ENCODE data around the gene GPR158. TPM values are rescaled to one million over a fixed set of nuclear protein-coding genes. Genes with fewer than 3 reads are reported as not detected.

GPR158 gene
- total and polyA plus RNA-seq, 9 of the 15 experiments (the other 6 are each of a cell fraction or from before 2014, with no cell fraction given) = 4.0 to 7.6 (median 5.0) TPM

DNA sequence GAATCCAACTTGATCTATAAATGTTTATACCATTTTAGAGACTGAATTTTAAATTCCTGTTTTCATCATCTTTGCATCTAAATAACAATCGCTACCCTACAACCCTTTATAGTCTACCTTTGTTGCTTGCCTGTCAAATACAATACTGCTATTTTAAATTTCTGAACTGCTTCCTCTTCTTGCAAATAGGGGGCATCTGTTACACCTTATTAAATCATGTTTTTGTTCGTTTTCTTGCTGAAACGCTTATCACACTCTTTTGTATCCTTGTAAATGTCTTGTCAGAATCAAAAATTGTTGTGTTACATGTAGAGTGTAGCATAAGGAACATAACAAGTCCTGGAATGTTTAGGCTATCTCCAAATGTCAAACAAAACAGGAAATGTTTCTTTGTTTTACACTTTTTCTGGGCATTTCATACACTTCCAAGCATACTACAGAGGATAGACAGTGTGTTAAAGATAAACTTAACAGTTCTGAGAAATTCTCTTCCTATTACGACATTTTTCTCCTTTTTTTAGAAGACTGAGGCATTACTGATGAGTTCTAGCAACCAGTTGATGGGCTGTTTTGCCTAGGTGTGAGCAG is 281.3 kb downstream of the GPR158 start (continued):
- TF ChIP-seq, protein P1, sequence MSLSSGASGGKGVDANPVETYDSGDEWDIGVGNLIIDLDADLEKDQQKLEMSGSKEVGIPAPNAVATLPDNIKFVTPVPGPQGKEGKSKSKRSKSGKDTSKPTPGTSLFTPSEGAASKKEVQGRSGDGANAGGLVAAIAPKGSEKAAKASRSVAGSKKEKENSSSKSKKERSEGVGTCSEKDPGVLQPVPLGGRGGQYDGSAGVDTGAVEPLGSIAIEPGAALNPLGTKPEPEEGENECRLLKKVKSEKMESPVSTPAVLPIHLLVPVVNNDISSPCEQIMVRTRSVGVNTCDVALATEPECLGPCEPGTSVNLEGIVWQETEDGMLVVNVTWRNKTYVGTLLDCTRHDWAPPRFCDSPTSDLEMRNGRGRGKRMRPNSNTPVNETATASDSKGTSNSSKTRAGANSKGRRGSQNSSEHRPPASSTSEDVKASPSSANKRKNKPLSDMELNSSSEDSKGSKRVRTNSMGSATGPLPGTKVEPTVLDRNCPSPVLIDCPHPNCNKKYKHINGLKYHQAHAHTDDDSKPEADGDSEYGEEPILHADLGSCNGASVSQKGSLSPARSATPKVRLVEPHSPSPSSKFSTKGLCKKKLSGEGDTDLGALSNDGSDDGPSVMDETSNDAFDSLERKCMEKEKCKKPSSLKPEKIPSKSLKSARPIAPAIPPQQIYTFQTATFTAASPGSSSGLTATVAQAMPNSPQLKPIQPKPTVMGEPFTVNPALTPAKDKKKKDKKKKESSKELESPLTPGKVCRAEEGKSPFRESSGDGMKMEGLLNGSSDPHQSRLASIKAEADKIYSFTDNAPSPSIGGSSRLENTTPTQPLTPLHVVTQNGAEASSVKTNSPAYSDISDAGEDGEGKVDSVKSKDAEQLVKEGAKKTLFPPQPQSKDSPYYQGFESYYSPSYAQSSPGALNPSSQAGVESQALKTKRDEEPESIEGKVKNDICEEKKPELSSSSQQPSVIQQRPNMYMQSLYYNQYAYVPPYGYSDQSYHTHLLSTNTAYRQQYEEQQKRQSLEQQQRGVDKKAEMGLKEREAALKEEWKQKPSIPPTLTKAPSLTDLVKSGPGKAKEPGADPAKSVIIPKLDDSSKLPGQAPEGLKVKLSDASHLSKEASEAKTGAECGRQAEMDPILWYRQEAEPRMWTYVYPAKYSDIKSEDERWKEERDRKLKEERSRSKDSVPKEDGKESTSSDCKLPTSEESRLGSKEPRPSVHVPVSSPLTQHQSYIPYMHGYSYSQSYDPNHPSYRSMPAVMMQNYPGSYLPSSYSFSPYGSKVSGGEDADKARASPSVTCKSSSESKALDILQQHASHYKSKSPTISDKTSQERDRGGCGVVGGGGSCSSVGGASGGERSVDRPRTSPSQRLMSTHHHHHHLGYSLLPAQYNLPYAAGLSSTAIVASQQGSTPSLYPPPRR (CRISPR knock-in tag; IDR thresholded peaks at IDR 0.05; ENCODE audit: borderline replicate concordance) = no peak
- TF ChIP-seq POLR2H (tag; IDR thresholded peaks at IDR 0.05; ENCODE audit: low read depth) = no peak
- TF ChIP-seq SAFB2 (IDR thresholded peaks at IDR 0.05; ENCODE audit: borderline replicate concordance, low read depth, low read length, severe bottlenecking) = no peak
- TF ChIP-seq ZNF551 (CRISPR knock-in tag; IDR thresholded peaks at IDR 0.05) = no peak
- TF ChIP-seq CC2D1A (IDR thresholded peaks at IDR 0.05) = no peak
- TF ChIP-seq FUS (optimal IDR thresholded peaks at IDR 0.05; ENCODE audit: low read depth, low read length) = no peak
- no peak for TF ChIP-seq ZNF79 (CRISPR knock-in tag; IDR thresholded peaks at IDR 0.05; ENCODE audit: low read depth)
- no peak for TF ChIP-seq KAT8 (IDR thresholded peaks at IDR 0.05; ENCODE audit: low read depth)
- TF ChIP-seq ETV6 (IDR thresholded peaks at IDR 0.05; ENCODE audit: borderline replicate concordance in 1 of 2, low read depth in 2 of 2, low read length in 1 of 2) = no peak
- TF ChIP-seq ETV6 (CRISPR knock-in tag; IDR thresholded peaks at IDR 0.05; ENCODE audit: borderline replicate concordance) = no peak
- TF ChIP-seq BRD9 (IDR thresholded peaks at IDR 0.05; ENCODE audit: low read depth, partially characterized antibody) = peak; percentile 71
- no peak for TF ChIP-seq PHF20 (IDR thresholded peaks at IDR 0.05; ENCODE audit: partially characterized antibody)
- TF ChIP-seq ZNF408 (CRISPR knock-in tag; IDR thresholded peaks at IDR 0.05; ENCODE audit: low read depth) = no peak
- TF ChIP-seq, protein P2, sequence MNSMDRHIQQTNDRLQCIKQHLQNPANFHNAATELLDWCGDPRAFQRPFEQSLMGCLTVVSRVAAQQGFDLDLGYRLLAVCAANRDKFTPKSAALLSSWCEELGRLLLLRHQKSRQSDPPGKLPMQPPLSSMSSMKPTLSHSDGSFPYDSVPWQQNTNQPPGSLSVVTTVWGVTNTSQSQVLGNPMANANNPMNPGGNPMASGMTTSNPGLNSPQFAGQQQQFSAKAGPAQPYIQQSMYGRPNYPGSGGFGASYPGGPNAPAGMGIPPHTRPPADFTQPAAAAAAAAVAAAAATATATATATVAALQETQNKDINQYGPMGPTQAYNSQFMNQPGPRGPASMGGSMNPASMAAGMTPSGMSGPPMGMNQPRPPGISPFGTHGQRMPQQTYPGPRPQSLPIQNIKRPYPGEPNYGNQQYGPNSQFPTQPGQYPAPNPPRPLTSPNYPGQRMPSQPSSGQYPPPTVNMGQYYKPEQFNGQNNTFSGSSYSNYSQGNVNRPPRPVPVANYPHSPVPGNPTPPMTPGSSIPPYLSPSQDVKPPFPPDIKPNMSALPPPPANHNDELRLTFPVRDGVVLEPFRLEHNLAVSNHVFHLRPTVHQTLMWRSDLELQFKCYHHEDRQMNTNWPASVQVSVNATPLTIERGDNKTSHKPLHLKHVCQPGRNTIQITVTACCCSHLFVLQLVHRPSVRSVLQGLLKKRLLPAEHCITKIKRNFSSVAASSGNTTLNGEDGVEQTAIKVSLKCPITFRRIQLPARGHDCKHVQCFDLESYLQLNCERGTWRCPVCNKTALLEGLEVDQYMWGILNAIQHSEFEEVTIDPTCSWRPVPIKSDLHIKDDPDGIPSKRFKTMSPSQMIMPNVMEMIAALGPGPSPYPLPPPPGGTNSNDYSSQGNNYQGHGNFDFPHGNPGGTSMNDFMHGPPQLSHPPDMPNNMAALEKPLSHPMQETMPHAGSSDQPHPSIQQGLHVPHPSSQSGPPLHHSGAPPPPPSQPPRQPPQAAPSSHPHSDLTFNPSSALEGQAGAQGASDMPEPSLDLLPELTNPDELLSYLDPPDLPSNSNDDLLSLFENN (IDR thresholded peaks at IDR 0.05; ENCODE audit: low read depth in 2 of 2, low read length in 2 of 2) = no peak
- TF ChIP-seq SMC3 (conservative IDR thresholded peaks at IDR 0.05; ENCODE audit: insufficient read depth, low read depth, low read length) = no peak
- no peak for TF ChIP-seq ZNF143 (CRISPR knock-in tag; IDR thresholded peaks at IDR 0.05)
- TF ChIP-seq ESRRA (IDR thresholded peaks at IDR 0.05; ENCODE audit: borderline replicate concordance, low read depth) = no peak
- TF ChIP-seq FOXA3 (CRISPR knock-in tag; conservative IDR thresholded peaks at IDR 0.05 in 1 of 2, IDR thresholded peaks at IDR 0.05 in 1 of 2) = no peak
- no peak for TF ChIP-seq SREBF2 (CRISPR knock-in tag; IDR thresholded peaks at IDR 0.05)
- no peak for TF ChIP-seq NR1H2 (CRISPR knock-in tag; IDR thresholded peaks at IDR 0.05)
- no peak for TF ChIP-seq EHMT2 (IDR thresholded peaks at IDR 0.05)
- no peak for TF ChIP-seq ELF1 (tag; IDR thresholded peaks at IDR 0.05)
